BE2C (cell line): ENCODE measurements around the gene GPRC5B.

ENCODE experiments used
- DNase-seq: peaks from one replicate; pipeline ENCODE4 v3.0.0-alpha.2; 2020
- H3K27me3 ChIP-seq: fragments of 250-450 bp; sonication (Bioruptor Pico); 2 replicates; pipeline ENCODE4 v1.5.1; 2020; ENCODE audit warnings: mild to moderate bottlenecking
- H3K36me3 ChIP-seq: fragments of 250-450 bp; sonication (Bioruptor Pico); 2 replicates; pipeline ENCODE4 v1.5.1; 2020; ENCODE audit warnings: mild to moderate bottlenecking
- H3K4me1 ChIP-seq: fragments of 250-450 bp; sonication (Bioruptor Pico); 2 replicates; pipeline ENCODE4 v1.5.1; 2020
- H3K4me3 ChIP-seq: 2 replicates; pipeline ENCODE4 v1.5.1; 2011; ENCODE audit warnings: low read depth, low read length
- H3K9me3 ChIP-seq: fragments of 250-450 bp; sonication (Bioruptor Pico); 2 replicates; pipeline ENCODE4 v1.5.1; 2020
- TF ChIP-seq, protein P1 (sequence below): IDR thresholded peaks from 2 replicates; pipeline ENCODE4 v1.5.1; 2012; ENCODE audit warnings: mild to moderate bottlenecking, low read depth, low read length

The GPRC5B gene

DNA sequence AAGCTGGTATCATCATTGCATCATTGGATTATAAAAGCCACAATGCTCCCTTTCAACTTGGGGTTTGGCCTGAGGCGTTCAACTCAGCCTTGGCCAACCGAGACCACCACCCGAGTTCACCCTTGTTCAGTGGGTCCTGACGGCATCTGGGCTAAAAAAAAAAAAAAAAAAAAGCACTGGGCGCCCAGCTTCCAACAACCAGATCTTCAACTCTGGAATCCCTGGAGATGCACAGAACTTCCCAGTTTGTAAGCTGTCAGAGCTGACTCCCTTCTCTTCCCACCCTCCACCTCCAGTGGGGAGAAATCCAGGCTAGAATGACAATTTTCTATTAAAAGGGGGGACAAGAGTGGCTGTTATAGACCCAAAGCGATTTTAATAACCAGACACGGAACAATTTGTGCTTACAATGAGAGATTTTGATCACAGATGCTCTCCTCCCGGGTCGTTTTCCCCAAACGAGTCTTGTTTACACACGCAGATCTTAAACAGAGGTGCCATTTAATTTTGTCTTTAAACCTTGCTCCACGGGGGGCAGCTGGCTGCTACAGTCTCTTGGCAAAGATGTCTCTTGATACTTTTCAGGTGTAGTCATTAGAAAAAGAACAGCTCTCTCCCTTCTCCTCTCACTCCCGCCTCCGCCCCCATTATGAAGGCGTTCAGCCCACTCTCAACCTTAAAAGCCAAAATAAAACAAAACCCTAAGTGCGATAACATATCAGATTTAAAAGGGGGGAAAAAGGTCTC, 26.9 kb downstream of the GPRC5B start:
- Histone ChIP-seq H3K9me3 (no peaks in the 10 kb centered on the region), H3K4me1 (no peaks in the 10 kb centered on the region), H3K4me3 (no peak overlapping the region), H3K36me3 (no peaks in the 10 kb centered on the region), H3K27me3 (no peaks in the 10 kb centered on the region)
- no peak for DNase-seq
- TF ChIP-seq, protein P1, sequence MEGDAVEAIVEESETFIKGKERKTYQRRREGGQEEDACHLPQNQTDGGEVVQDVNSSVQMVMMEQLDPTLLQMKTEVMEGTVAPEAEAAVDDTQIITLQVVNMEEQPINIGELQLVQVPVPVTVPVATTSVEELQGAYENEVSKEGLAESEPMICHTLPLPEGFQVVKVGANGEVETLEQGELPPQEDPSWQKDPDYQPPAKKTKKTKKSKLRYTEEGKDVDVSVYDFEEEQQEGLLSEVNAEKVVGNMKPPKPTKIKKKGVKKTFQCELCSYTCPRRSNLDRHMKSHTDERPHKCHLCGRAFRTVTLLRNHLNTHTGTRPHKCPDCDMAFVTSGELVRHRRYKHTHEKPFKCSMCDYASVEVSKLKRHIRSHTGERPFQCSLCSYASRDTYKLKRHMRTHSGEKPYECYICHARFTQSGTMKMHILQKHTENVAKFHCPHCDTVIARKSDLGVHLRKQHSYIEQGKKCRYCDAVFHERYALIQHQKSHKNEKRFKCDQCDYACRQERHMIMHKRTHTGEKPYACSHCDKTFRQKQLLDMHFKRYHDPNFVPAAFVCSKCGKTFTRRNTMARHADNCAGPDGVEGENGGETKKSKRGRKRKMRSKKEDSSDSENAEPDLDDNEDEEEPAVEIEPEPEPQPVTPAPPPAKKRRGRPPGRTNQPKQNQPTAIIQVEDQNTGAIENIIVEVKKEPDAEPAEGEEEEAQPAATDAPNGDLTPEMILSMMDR: no peak

DNA sequence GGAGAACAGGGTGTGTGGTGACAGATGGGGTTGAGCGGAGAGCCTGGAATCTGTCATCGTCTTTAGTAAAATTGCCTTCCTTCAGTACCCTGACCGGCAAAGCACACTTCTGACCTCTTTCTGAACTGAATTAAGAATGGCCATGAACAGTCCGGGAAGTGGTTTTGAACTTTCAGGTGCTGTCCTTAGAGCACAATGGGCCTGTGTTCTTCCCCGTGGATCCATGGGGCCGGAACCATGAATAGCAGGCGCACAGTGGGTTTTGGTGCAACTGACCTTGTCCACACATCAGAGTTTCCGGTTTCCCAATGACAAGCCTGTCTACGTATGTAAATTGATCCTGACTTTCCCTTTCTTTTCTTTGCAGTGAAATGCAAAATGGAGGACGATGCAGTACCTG, 28.5 kb downstream of the GPRC5B start:
- Histone ChIP-seq H3K9me3 (no peaks in the 10 kb centered on the region), H3K4me1 (no peaks in the 10 kb centered on the region)

DNA sequence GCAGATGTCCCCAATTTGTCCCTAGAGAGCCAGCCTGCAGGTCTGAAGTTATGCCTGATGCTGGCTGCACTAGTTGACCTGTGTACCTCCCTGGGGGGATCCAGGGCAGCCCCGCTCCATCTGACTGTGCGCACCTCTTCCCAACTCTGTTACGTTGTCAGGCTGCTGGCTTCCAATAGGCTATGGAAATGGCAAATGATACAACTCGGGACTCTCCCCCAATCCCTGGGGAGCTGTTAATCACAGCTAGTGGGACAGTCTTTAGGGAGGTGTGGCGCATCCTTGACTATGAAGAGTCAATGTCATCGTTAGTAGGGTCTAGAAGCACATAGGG, 30.1 kb downstream of the GPRC5B start:
- Histone ChIP-seq H3K9me3 (no peaks in the 10 kb centered on the region), H3K27me3 (no peaks in the 10 kb centered on the region), H3K36me3 (no peaks in the 10 kb centered on the region; the same call in 1 of the 2 replicates), H3K4me3 (no peak overlapping the region), H3K4me1 (no peaks in the 10 kb centered on the region)
- DNase-seq: no peak
- TF ChIP-seq, protein P1: no peak

More for the DNA sequence above, 28.5 kb downstream of the GPRC5B start:
- TF ChIP-seq, protein P1: no peak
- no peaks in the 10 kb centered on the region for H3K36me3 ChIP-seq
- H3K27me3 ChIP-seq: no peaks in the 10 kb centered on the region
- DNase-seq: no peak
- no peak overlapping the region for H3K4me3 ChIP-seq

DNA sequence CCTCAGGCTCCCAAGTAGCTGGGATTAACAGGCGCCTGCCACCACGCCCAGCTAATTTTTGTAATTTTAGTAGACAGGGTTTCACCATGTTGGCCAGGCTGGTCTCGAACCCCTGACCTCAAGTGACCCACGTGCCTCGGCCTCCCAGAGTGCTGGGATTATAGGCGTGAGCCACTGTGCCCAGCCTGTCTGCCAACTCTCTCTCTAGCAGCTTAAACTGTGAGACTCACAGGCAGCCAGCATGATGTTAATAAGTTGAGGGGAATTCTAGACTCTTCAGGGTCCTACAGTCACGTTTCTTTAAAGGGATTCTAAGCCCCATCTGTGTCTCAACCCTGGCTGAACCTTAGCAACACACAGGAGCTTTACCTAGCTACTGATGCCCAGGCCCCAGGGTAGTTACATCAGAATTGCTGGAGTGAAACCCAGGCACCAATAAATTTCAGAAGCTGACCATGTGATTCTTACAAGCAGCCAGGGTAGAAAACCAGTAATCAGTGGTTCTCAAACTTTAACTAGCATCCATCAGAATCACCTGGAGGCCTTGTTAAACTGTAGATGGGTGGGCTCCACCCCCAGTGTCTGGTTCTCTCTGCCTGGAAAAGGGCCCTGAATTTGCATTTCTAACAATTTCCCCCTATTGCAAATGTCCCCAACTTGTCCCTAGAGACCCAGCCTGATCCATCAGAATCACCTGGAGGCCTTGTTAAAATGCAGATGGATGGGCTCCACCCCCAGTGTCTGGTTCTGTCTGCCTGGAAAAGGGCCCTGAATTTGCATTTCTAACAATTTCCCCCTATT, 30.7 kb downstream of the GPRC5B start:
- DNase-seq: no peak
- no peaks in the 10 kb centered on the region for H3K27me3 ChIP-seq
- H3K36me3 ChIP-seq: no peaks in the 10 kb centered on the region; the same call in 1 of the 2 replicates
- no peaks in the 10 kb centered on the region for H3K4me1 ChIP-seq
- TF ChIP-seq, protein P1: no peak
- no peak overlapping the region for H3K4me3 ChIP-seq
- no peaks in the 10 kb centered on the region for H3K9me3 ChIP-seq

DNA sequence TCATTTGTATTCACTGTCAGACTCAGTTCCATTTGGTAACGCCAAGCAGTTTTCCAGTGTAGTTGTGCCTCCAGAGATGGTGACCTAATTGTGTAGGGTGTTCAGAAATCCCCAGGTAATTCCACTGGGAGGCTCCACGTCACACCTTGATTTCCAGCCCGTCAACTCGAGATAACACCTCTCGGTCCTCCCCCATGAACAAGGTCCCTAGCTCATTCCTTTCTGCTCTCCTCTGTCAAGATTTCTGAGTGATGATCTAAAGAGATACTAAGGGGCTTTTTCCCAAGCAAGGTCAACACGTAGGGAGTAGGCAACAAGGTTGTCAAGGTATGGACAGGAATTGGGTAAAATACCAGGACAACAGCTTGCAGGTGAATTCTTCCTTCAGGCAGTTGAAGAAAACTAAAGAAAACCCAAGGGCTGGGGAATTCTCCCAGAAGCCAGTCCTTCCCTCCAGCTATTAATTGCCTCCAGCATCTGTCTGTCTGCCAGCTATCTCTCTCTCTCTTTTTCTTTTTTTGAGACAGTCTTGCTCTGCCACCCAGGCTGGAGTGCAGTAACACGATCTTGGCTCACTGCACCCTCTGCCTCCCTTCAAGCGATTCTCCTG, 31.4 kb downstream of the GPRC5B start:
- no peaks in the 10 kb centered on the region for H3K27me3 ChIP-seq
- no peaks in the 10 kb centered on the region for H3K4me1 ChIP-seq
- DNase-seq: no peak
- H3K9me3 ChIP-seq: no peaks in the 10 kb centered on the region
- TF ChIP-seq, protein P1: no peak
- no peak overlapping the region for H3K4me3 ChIP-seq
- H3K36me3 ChIP-seq: no peaks in the 10 kb centered on the region; the same call in 1 of the 2 replicates
